HCT116 (cell line): Measurements from ENCODE around the gene NUP50. TPM values are rescaled to one million over a fixed set of nuclear protein-coding genes. Genes with fewer than 3 reads are reported as not detected.

Experiments
- ATAC-seq: fragments of 200-7000 bp; cut with Tn5 transposase; 2 replicates; pipeline ENCODE4 v1.9.1; 2020; ENCODE audit warnings: mild to moderate bottlenecking, moderate library complexity
- BruUV-seq: library from RNA; stranded (reverse); fragments of 400-500 nt; replicated peaks from 2 replicates; lab custom pipeline; 2021; lab: Mats Ljungman, UMichigan
- CTCF ChIA-PET: fragments of 300-600 bp; sonication (Branson Sonifier 250); formaldehyde crosslinking; loops from one replicate; lab custom pipeline; 2021; ENCODE audit warnings: antibody characterized with exemption; lab: Charles Lee
- POLR2A ChIA-PET: fragments of 300-600, 350-600 bp; sonication (Branson Sonifier 250); formaldehyde crosslinking; loops from one replicate; lab custom pipeline; 2021; ENCODE audit warnings: antibody characterized with exemption; lab: Charles Lee
- RAD21 ChIA-PET, 2 experiments: fragments of 300-600 bp; sonication (Branson Sonifier 250); formaldehyde crosslinking; loops; one replicate each; lab custom pipeline; 2023; ENCODE audit warnings: low total read pairs in 2 of 2; ENCODE audit not compliant: uncharacterized antibody in 2 of 2, unreplicated experiment in 2 of 2, low non-redundant PET in 1 of 2; lab: Charles Lee
- DNase-seq: peaks from one replicate; pipeline ENCODE4 v3.0.0-alpha.2; 2010; ENCODE audit warnings: low read depth, low spot score
- H2AFZ ChIP-seq: fragments of 200-600 bp; shearing (Covaris generic), sonication (generic); 2 replicates; pipeline ENCODE4 v1.6.1; 2017; ENCODE audit warnings: low read depth, mixed run types, mixed read lengths, antibody characterized with exemption, low read length; ENCODE audit not compliant: poor library complexity, severe bottlenecking
- H3K27ac ChIP-seq: 2 replicates; pipeline ENCODE4 v1.5.1; 2012; ENCODE audit warnings: low read depth, low read length
- H3K27me3 ChIP-seq: fragments of 200-600 bp; sonication (generic); 2 replicates; pipeline ENCODE4 v1.6.1; 2016; ENCODE audit warnings: mixed run types, low read length, mixed read lengths; ENCODE audit not compliant: insufficient read depth
- H3K36me3 ChIP-seq, 2 experiments: fragments of 200-500 bp in 1 of 2; fragments of 200-600 bp in 1 of 2; sonication (Bioruptor generic) in 1 of 2; sonication (generic) in 1 of 2; 2 replicates each; pipeline versions ENCODE4 v1.5.1 to v1.6.1; 2014 to 2016; ENCODE audit warnings: low read length in 2 of 2, inconsistent platforms in 1 of 2, mixed read lengths in 1 of 2, mixed run types in 1 of 2; ENCODE audit not compliant: insufficient read depth in 2 of 2, control insufficient read depth in 1 of 2
- H3K4me1 ChIP-seq, 2 experiments: fragments of 200-600 bp in 1 of 2; sonication (generic) in 1 of 2; 2 replicates each; pipeline versions ENCODE4 v1.5.1 to v1.6.1; 2012 to 2017; ENCODE audit warnings: low read length in 2 of 2, inconsistent platforms in 1 of 2, mild to moderate bottlenecking in 1 of 2, mixed read lengths in 1 of 2, mixed run types in 1 of 2, moderate library complexity in 1 of 2; ENCODE audit not compliant: insufficient read depth in 2 of 2, control insufficient read depth in 1 of 2
- H3K4me2 ChIP-seq: fragments of 200-600 bp; sonication (generic); 2 replicates; pipeline ENCODE4 v1.6.1; 2017; ENCODE audit warnings: mixed run types, low read length, mixed read lengths
- H3K4me3 ChIP-seq, 2 experiments: fragments of 200-600 bp in 1 of 2; sonication (generic) in 1 of 2; replicated peaks in 1 of 2; 2 replicates each; pipeline ENCODE4 v1.5.1; 2011 to 2016; ENCODE audit warnings: low read length in 2 of 2, control low read depth in 1 of 2, low read depth in 1 of 2, mild to moderate bottlenecking in 1 of 2, mixed read lengths in 1 of 2, mixed run types in 1 of 2
- H3K79me2 ChIP-seq: fragments of 200-600 bp; sonication (generic); 2 replicates; pipeline ENCODE4 v1.6.1; 2017; ENCODE audit warnings: mild to moderate bottlenecking, mixed run types, low read length, moderate library complexity, mixed read lengths; ENCODE audit not compliant: insufficient read depth
- H3K9ac ChIP-seq: fragments of 200-600 bp; sonication (generic); 2 replicates; pipeline ENCODE4 v1.6.1; 2016; ENCODE audit warnings: low read length, mixed read lengths
- H3K9me2 ChIP-seq: fragments of 200-600 bp; sonication (generic), shearing (Covaris generic); 2 replicates; pipeline ENCODE4 v1.6.1; 2017; ENCODE audit warnings: mixed run types, mild to moderate bottlenecking, moderate library complexity; ENCODE audit not compliant: insufficient read depth
- H3K9me3 ChIP-seq, 2 experiments: fragments of 200-500 bp in 1 of 2; fragments of 200-600 bp in 1 of 2; sonication (Bioruptor generic) in 1 of 2; sonication (generic) in 1 of 2; 2 replicates each; pipeline ENCODE4 v1.6.1; 2014 to 2017; ENCODE audit warnings: low read length in 2 of 2, mixed read lengths in 2 of 2, inconsistent platforms in 1 of 2, low read depth in 1 of 2, mild to moderate bottlenecking in 1 of 2, mixed run types in 1 of 2, moderate library complexity in 1 of 2; ENCODE audit not compliant: control insufficient read depth in 1 of 2, insufficient read depth in 1 of 2
- H4K20me1 ChIP-seq: fragments of 200-600 bp; sonication (generic), shearing (Covaris generic); 2 replicates; pipeline ENCODE4 v1.6.1; 2017; ENCODE audit warnings: mixed run types, mild to moderate bottlenecking, moderate library complexity; ENCODE audit not compliant: insufficient read depth
- ATF3 ChIP-seq: IDR thresholded peaks from 2 replicates; pipeline ENCODE4 v1.6.1; 2012
- CBX3 ChIP-seq: IDR thresholded peaks from 2 replicates; pipeline ENCODE4 v1.6.1; 2012; ENCODE audit warnings: low read depth
- CEBPB ChIP-seq: IDR thresholded peaks from 2 replicates; pipeline ENCODE4 v1.6.1; 2012; ENCODE audit warnings: low read depth
- EGR1 ChIP-seq: IDR thresholded peaks from 2 replicates; pipeline ENCODE4 v1.6.1; 2012; ENCODE audit warnings: low read depth
- EZH2phosphoT487 ChIP-seq: fragments of 200-600 bp; IDR thresholded peaks from 2 replicates; pipeline ENCODE4 v1.6.1; 2018; ENCODE audit warnings: antibody characterized with exemption, borderline replicate concordance
- SIN3A ChIP-seq: IDR thresholded peaks from 2 replicates; pipeline ENCODE4 v1.6.1; 2012; ENCODE audit warnings: low read depth
- TCF7L2 ChIP-seq: IDR thresholded peaks from 2 replicates; pipeline ENCODE4 v1.7.0; 2011; ENCODE audit warnings: borderline replicate concordance, inconsistent platforms; ENCODE audit not compliant: insufficient read depth, insufficient read length; ENCODE audit errors: extremely low read depth
- ZFX ChIP-seq: fragments of 450-650 bp; IDR thresholded peaks from 2 replicates; pipeline ENCODE4 v1.6.1; 2017
- intact Hi-C: fragments of 100-400 bp; cut with micrococcal nuclease; formaldehyde crosslinking; loops from 2 replicates; pipeline ENCODE4 v1.10.0; 2022
- total RNA-seq: library from RNA; stranded (reverse); gene quantifications from one replicate; pipeline ENCODE4 v1.2.1, GENCODE V29; 2021; ENCODE audit not compliant: unreplicated experiment
- TF ChIP-seq, protein P1 (sequence below), 3 experiments: fragments of 200-600 bp in 1 of 3; sonication (generic) in 1 of 3; IDR thresholded peaks in 2 of 3; conservative IDR thresholded peaks in 1 of 3; 2 replicates each; pipeline ENCODE4 v1.5.1; 2012 to 2017; ENCODE audit warnings: low read depth in 2 of 3, low read length in 2 of 3, antibody characterized with exemption in 1 of 3, borderline replicate concordance in 1 of 3, control low read depth in 1 of 3, mild to moderate bottlenecking in 1 of 3, mixed read lengths in 1 of 3, mixed run types in 1 of 3, moderate library complexity in 1 of 3; ENCODE audit not compliant: insufficient read depth in 1 of 3
- TF ChIP-seq, protein P2 (sequence below): IDR thresholded peaks from 2 replicates; pipeline ENCODE4 v1.6.1; 2011; ENCODE audit warnings: mild to moderate bottlenecking, low read length, moderate library complexity; ENCODE audit not compliant: insufficient replicate concordance; ENCODE audit errors: extremely low read depth

The NUP50 gene
- total RNA-seq, 1 experiment from 2014 or later: 102 TPM

DNA sequence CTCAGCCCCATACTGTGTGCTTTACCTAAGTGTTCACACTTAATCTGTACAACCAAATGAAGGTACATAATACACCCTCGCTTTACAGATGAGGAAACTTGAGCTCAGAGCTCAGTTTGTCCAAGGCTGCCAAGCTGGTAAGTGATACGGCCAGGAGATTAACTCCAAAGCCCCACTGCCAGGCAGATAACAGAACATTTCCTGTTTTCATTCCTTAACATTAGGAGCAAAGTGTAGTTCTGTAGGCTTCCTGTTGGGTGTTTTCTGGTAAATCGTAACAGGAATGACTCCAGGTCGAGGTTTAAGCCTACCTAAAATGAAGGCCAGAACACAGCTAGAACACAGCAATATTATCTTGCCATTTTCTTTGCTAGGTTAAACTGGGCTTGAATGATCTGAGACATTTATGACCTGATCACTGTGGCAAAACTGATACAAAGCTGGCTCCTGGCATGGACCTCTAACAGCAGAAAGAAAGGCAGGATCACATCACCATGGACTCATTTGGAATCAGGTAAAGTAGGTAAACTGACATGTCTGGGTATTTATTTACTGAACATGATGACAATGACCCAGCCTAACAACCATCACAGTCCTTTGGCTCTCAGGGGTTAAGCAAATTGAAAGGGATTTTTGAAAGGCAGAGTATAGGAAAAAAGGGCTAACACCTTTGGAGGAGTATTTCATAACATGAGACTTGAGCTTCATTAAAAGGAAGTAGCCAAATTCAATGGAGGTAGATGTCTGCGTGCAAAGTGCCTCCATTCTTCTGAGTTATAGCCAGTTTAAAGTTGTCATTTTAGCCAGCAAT lies 3.9 kb upstream of the NUP50 start:
- TF ChIP-seq, protein P1, sequence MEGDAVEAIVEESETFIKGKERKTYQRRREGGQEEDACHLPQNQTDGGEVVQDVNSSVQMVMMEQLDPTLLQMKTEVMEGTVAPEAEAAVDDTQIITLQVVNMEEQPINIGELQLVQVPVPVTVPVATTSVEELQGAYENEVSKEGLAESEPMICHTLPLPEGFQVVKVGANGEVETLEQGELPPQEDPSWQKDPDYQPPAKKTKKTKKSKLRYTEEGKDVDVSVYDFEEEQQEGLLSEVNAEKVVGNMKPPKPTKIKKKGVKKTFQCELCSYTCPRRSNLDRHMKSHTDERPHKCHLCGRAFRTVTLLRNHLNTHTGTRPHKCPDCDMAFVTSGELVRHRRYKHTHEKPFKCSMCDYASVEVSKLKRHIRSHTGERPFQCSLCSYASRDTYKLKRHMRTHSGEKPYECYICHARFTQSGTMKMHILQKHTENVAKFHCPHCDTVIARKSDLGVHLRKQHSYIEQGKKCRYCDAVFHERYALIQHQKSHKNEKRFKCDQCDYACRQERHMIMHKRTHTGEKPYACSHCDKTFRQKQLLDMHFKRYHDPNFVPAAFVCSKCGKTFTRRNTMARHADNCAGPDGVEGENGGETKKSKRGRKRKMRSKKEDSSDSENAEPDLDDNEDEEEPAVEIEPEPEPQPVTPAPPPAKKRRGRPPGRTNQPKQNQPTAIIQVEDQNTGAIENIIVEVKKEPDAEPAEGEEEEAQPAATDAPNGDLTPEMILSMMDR (IDR thresholded peaks at IDR 0.05 in 2 of 3, conservative IDR thresholded peaks at IDR 0.05 in 1 of 3; ENCODE audit: borderline replicate concordance in 1 of 3, insufficient read depth in 1 of 3, low read depth in 2 of 3, low read length in 2 of 3): no peak; a peak in 1 of 6 replicates
- H3K9me3 ChIP-seq: no peaks in the 10 kb centered on the region
- peaks cover 4% of the 10 kb centered on the region; the same call in 1 of the 2 replicates for H4K20me1 ChIP-seq
- DNase-seq: no peak
- RAD21 ChIA-PET: no interaction called here
- CTCF ChIA-PET: no interaction called here
- no peak overlapping the region for H3K9ac ChIP-seq
- intact Hi-C loops: no loop called here
- no peak overlapping the region for H2AFZ ChIP-seq
- no peaks in the 10 kb centered on the region for H3K9me2 ChIP-seq
- no peak overlapping the region for H3K27ac ChIP-seq
- H3K36me3 ChIP-seq: peaks cover 5 to 13% of the 10 kb centered on the region in 2 experiments; a peak in 3 of 4 replicates
- peaks cover 72% of the 10 kb centered on the region for H3K79me2 ChIP-seq
- H3K27me3 ChIP-seq: no peaks in the 10 kb centered on the region
- POLR2A ChIA-PET: no interaction called here
- H3K4me3 ChIP-seq: no peak overlapping the region
- ATAC-seq: no peak
- peaks cover 14 to 27% of the 10 kb centered on the region in 2 experiments for H3K4me1 ChIP-seq
- 0 out of 2 replicates have a peak overlapping the region, but pooled peaks have one; percentile 1 for H3K4me2 ChIP-seq
- BruUV-seq: no TSS peak

DNA sequence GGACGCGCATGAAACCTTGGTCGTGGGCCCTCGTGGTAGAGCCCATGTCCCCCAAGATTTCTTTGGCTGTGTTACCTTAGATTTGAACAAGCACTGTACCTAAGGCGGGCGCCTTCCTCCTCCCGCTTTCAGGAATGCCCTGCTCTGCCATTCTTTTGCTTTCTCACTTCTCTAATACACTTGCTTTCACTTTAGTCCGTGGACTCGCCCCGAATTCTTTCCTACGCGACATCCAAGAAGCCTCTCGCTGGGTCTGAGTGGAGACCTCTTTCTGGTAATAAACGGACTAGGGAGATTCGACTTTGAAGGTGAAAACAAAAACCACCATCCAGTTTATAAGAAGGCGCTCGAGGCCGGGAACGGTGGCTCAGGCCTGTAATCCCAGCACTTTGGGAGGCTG lies 1.2 kb upstream of the NUP50 start:
- H3K4me3 ChIP-seq: peak overlapping the region; percentile 65 to 88
- intact Hi-C loops: no loop called here
- peak overlapping the region; percentile 85 for H3K27ac ChIP-seq
- H3K9ac ChIP-seq: peak overlapping the region; percentile 97
- ATAC-seq: no peak
- peaks cover 22 to 37% of the 10 kb centered on the region in 2 experiments for H3K4me1 ChIP-seq
- RAD21 ChIA-PET: no interaction called here
- H3K79me2 ChIP-seq: peaks cover 95% of the 10 kb centered on the region
- DNase-seq: no peak
- H4K20me1 ChIP-seq: peaks cover 10% of the 10 kb centered on the region; the same call in 1 of the 2 replicates
- H3K9me3 ChIP-seq: no peaks in the 10 kb centered on the region
- no peaks in the 10 kb centered on the region for H3K27me3 ChIP-seq
- H2AFZ ChIP-seq: no peak overlapping the region
- no TSS peak for BruUV-seq
- peak overlapping the region; percentile 89 for H3K4me2 ChIP-seq
- no peaks in the 10 kb centered on the region for H3K9me2 ChIP-seq
- CTCF ChIA-PET: no interaction called here
- POLR2A ChIA-PET: interaction anchor here (1.4 to 1.6 kb wide), 2 partner anchors 33 to 84 kb away, joined by 3 to 6 read pairs; no protein-coding TSS in a partner anchor
- peaks cover 5 to 18% of the 10 kb centered on the region in 2 experiments; a peak in 2 of 4 replicates for H3K36me3 ChIP-seq
- TF ChIP-seq CEBPB: no peak
- no peak for TF ChIP-seq ATF3
- TF ChIP-seq ZFX: no peak
- TF ChIP-seq EZH2phosphoT487: no peak
- TF ChIP-seq, protein P2, sequence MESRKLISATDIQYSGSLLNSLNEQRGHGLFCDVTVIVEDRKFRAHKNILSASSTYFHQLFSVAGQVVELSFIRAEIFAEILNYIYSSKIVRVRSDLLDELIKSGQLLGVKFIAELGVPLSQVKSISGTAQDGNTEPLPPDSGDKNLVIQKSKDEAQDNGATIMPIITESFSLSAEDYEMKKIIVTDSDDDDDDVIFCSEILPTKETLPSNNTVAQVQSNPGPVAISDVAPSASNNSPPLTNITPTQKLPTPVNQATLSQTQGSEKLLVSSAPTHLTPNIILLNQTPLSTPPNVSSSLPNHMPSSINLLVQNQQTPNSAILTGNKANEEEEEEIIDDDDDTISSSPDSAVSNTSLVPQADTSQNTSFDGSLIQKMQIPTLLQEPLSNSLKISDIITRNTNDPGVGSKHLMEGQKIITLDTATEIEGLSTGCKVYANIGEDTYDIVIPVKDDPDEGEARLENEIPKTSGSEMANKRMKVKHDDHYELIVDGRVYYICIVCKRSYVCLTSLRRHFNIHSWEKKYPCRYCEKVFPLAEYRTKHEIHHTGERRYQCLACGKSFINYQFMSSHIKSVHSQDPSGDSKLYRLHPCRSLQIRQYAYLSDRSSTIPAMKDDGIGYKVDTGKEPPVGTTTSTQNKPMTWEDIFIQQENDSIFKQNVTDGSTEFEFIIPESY: no peak
- TF ChIP-seq TCF7L2: no peak
- TF ChIP-seq, protein P1 (IDR thresholded peaks at IDR 0.05 in 2 of 3, conservative IDR thresholded peaks at IDR 0.05 in 1 of 3; ENCODE audit: borderline replicate concordance in 1 of 3, insufficient read depth in 1 of 3, low read depth in 2 of 3, low read length in 2 of 3): no peak
- TF ChIP-seq SIN3A: no peak
- no peak for TF ChIP-seq EGR1
- no peak for TF ChIP-seq CBX3
